SK-N-SH (cell line): ENCODE data around the gene SPTB. TPM values are rescaled to one million over a fixed set of nuclear protein-coding genes. Genes with fewer than 3 reads are reported as not detected.

Source experiments
- CTCF ChIA-PET: fragments of 300-600, 350-600 bp; formaldehyde crosslinking; extraction: SDS; loops from one replicate; lab custom pipeline; 2021; lab: Yijun Ruan, JAX
- POLR2A ChIA-PET: fragments of 350-600 bp; sonication (Branson Sonifier 250); formaldehyde crosslinking; extraction: SDS; loops from one replicate; lab custom pipeline; 2020; ENCODE audit warnings: antibody characterized with exemption, inconsistent platforms; lab: Yijun Ruan, JAX
- DNase-seq: peaks from one replicate; pipeline ENCODE4 v3.0.0; 2012
- H2AFZ ChIP-seq: fragments of 200-600 bp; sonication (generic); 2 replicates; pipeline ENCODE4 v1.8.1; 2016; ENCODE audit warnings: antibody characterized with exemption, mild to moderate bottlenecking, low read depth
- H3F3A ChIP-seq: fragments of 200-600 bp; sonication (generic); replicated peaks from 2 replicates; pipeline ENCODE3; 2016; ENCODE audit warnings: antibody characterized with exemption, mild to moderate bottlenecking; ENCODE audit not compliant: insufficient read depth
- H3K27ac ChIP-seq, 2 experiments: fragments of 200-500 bp in 1 of 2; fragments of 200-600 bp in 1 of 2; sonication (Bioruptor generic) in 1 of 2; sonication (generic), shearing (Covaris generic) in 1 of 2; 2 replicates each; pipeline versions ENCODE4 v1.5.1 to v1.6.1; 2014 to 2016; ENCODE audit warnings: low read depth in 2 of 2, inconsistent platforms in 1 of 2, low read length in 1 of 2, mild to moderate bottlenecking in 1 of 2, mixed read lengths in 1 of 2
- H3K27me3 ChIP-seq: fragments of 200-600 bp; sonication (generic), shearing (Covaris generic); 2 replicates; pipeline ENCODE4 v1.6.1; 2016; ENCODE audit warnings: mixed run types; ENCODE audit not compliant: insufficient read depth
- H3K36me3 ChIP-seq, 2 experiments: fragments of 200-500 bp in 1 of 2; fragments of 200-600 bp in 1 of 2; sonication (Bioruptor generic) in 1 of 2; sonication (generic) in 1 of 2; replicated peaks in 1 of 2; 2 replicates each; pipeline versions ENCODE3 to v1.5.1; 2014 to 2016; ENCODE audit warnings: low read length in 1 of 2, mild to moderate bottlenecking in 1 of 2; ENCODE audit not compliant: insufficient read depth in 2 of 2, control insufficient read depth in 1 of 2
- H3K4me1 ChIP-seq, 2 experiments: fragments of 200-500 bp in 1 of 2; fragments of 200-600 bp in 1 of 2; sonication (Bioruptor generic) in 1 of 2; sonication (generic), shearing (Covaris generic) in 1 of 2; 2 replicates each; pipeline versions ENCODE4 v1.5.1 to v1.6.1; 2014 to 2016; ENCODE audit warnings: low read depth in 1 of 2, low read length in 1 of 2, mixed run types in 1 of 2; ENCODE audit not compliant: insufficient read depth in 2 of 2, control insufficient read depth in 1 of 2
- H3K4me2 ChIP-seq: fragments of 200-600 bp; sonication (generic), shearing (Covaris generic); 2 replicates; pipeline ENCODE4 v1.6.1; 2017; ENCODE audit warnings: mixed run types
- H3K4me3 ChIP-seq, 2 experiments: fragments of 200-500 bp in 1 of 2; fragments of 200-600 bp in 1 of 2; sonication (Bioruptor generic) in 1 of 2; sonication (generic), shearing (Covaris generic) in 1 of 2; 2 replicates each; pipeline versions ENCODE4 v1.5.1 to v1.8.1; 2014 to 2016; ENCODE audit warnings: low read depth in 2 of 2, inconsistent platforms in 1 of 2, low read length in 1 of 2, mild to moderate bottlenecking in 1 of 2, mixed read lengths in 1 of 2, moderate library complexity in 1 of 2
- H3K79me2 ChIP-seq: fragments of 200-600 bp; sonication (generic); 2 replicates; pipeline ENCODE4 v1.8.1; 2017; ENCODE audit warnings: mild to moderate bottlenecking; ENCODE audit not compliant: insufficient read depth
- H3K9ac ChIP-seq: fragments of 200-600 bp; sonication (generic); 2 replicates; pipeline ENCODE4 v1.6.1; 2017; ENCODE audit warnings: mixed run types
- H3K9me2 ChIP-seq: fragments of 200-600 bp; sonication (generic); 2 replicates; pipeline ENCODE4 v1.6.1; 2017; ENCODE audit warnings: mixed run types
- H3K9me3 ChIP-seq: fragments of 200-600 bp; sonication (generic); 2 replicates; pipeline ENCODE4 v1.6.1; 2017; ENCODE audit warnings: mixed run types, mild to moderate bottlenecking, moderate library complexity
- H4K20me1 ChIP-seq: fragments of 200-600 bp; sonication (generic); 2 replicates; pipeline ENCODE4 v1.6.1; 2017; ENCODE audit warnings: mild to moderate bottlenecking, mixed run types; ENCODE audit not compliant: insufficient read depth
- FOSL2 ChIP-seq: IDR thresholded peaks from 2 replicates; pipeline ENCODE4 v1.4.0; 2012; ENCODE audit warnings: low read depth, mild to moderate bottlenecking, moderate library complexity, borderline replicate concordance
- JUND ChIP-seq: IDR thresholded peaks from 2 replicates; pipeline ENCODE4 v1.4.0; 2012
- MXI1 ChIP-seq: IDR thresholded peaks from 2 replicates; pipeline ENCODE4 v1.6.1; 2012; ENCODE audit warnings: mild to moderate bottlenecking, low read depth, low read length, improper control_type of control experiment
- NRF1 ChIP-seq: IDR thresholded peaks from 2 replicates; pipeline ENCODE4 v1.6.1; 2012; ENCODE audit warnings: low read depth, mild to moderate bottlenecking, low read length
- RCOR1 ChIP-seq: fragments of 150-350 bp; IDR thresholded peaks from 2 replicates; pipeline ENCODE4 v1.6.1; 2017; ENCODE audit warnings: antibody characterized with exemption, low read length
- REST ChIP-seq: IDR thresholded peaks from 2 replicates; pipeline ENCODE4 v1.6.1; 2012; ENCODE audit warnings: mild to moderate bottlenecking, low read depth, low read length, moderate library complexity
- SIN3A ChIP-seq: IDR thresholded peaks from 2 replicates; pipeline ENCODE4 v1.6.1; 2012; ENCODE audit warnings: low read depth, mild to moderate bottlenecking, low read length, moderate library complexity, borderline replicate concordance
- SMC3 ChIP-seq: IDR thresholded peaks from 2 replicates; pipeline ENCODE4 v1.6.1; 2012; ENCODE audit warnings: low read depth, low read length, improper control_type of control experiment
- USF1 ChIP-seq: IDR thresholded peaks from 2 replicates; pipeline ENCODE4 v1.4.0; 2012; ENCODE audit warnings: low read depth, borderline replicate concordance
- USF2 ChIP-seq: fragments of 150-350 bp; IDR thresholded peaks from 2 replicates; pipeline ENCODE4 v1.6.1; 2017; ENCODE audit warnings: antibody characterized with exemption, low read length, low read depth, borderline replicate concordance
- ZBTB33 ChIP-seq: IDR thresholded peaks from 2 replicates; pipeline ENCODE4 v1.4.0; 2012; ENCODE audit warnings: low read depth, borderline replicate concordance
- WGBS: methylation state at CpG from one replicate; pipeline ENCODE4 v1.1.6; 2017; ENCODE audit warnings: low lambda C conversion rate; 5-methylcytosine and 5-hydroxymethylcytosine counted together
- polyA plus RNA-seq, 3 experiments: library from polyadenylated mRNA; depleted of rRNA; stranded (reverse); fragments of >200 nt; gene quantifications; 2 replicates each; pipeline ENCODE4 v1.2.3, GENCODE V29; 2012

The SPTB gene
- polyA plus RNA-seq, 1 of the 3 experiments (the other 2 are of a cell fraction) = 0.15 TPM

- DNase-seq = no peak
- Histone ChIP-seq H3K9me3 (no peaks in the 10 kb centered on the region), H3K27me3 (no peaks in the 10 kb centered on the region), H3K79me2 (no peaks in the 10 kb centered on the region), H4K20me1 (no peaks in the 10 kb centered on the region), H3K36me3 (no peaks in the 10 kb centered on the region), H3K4me1 (no peaks in the 10 kb centered on the region), H2AFZ (no peak overlapping the region), H3K9ac (no peak overlapping the region), H3K27ac (no peak overlapping the region), H3F3A (no peaks in the 10 kb centered on the region), H3K9me2 (no peaks in the 10 kb centered on the region), H3K4me3 (no peak overlapping the region), H3K4me2 (no peak overlapping the region)
- ChIA-PET POLR2A (no interaction called here), CTCF (interaction anchor here (1.0 to 1.3 kb wide), 2 partner anchors 20 to 30 kb away, joined by 3 to 4 read pairs; no protein-coding TSS in a partner anchor)
- WGBS = 42% methylated on average over 2 of the region's 2 CpGs
- no peak for TF ChIP-seq FOSL2
- no peak for TF ChIP-seq NRF1
- no peak for TF ChIP-seq USF2
- no peak for TF ChIP-seq MXI1
- TF ChIP-seq SMC3 = no peak
- no peak for TF ChIP-seq RCOR1
- TF ChIP-seq USF1 = no peak
- TF ChIP-seq ZBTB33 = no peak
- no peak for TF ChIP-seq REST
Measured at GRCh38 chr14:64871344-64871743, 8.4 kb downstream of the SPTB start.

- Histone ChIP-seq H2AFZ (no peak overlapping the region), H3K79me2 (no peaks in the 10 kb centered on the region), H3K4me3 (no peak overlapping the region), H3K36me3 (no peaks in the 10 kb centered on the region), H3K9me2 (no peaks in the 10 kb centered on the region), H3K9ac (no peak overlapping the region), H3K27ac (no peak overlapping the region), H3K4me2 (no peak overlapping the region), H4K20me1 (no peaks in the 10 kb centered on the region), H3K4me1 (no peaks in the 10 kb centered on the region), H3K27me3 (no peaks in the 10 kb centered on the region), H3F3A (no peaks in the 10 kb centered on the region), H3K9me3 (no peaks in the 10 kb centered on the region)
- POLR2A ChIA-PET = no interaction called here
- WGBS = 89% methylated on average over 2 of the region's 2 CpGs
- no peak for DNase-seq
- CTCF ChIA-PET = interaction anchor here (0.6 to 1.4 kb wide), 2 partner anchors 9 to 16 kb away, joined by 3 to 4 read pairs; no protein-coding TSS in a partner anchor
- no peak for TF ChIP-seq JUND
- TF ChIP-seq REST = no peak
- TF ChIP-seq SIN3A = no peak
- TF ChIP-seq ZBTB33 = no peak
- no peak for TF ChIP-seq USF2
Measured at GRCh38 chr14:64870160-64870559, 9.5 kb downstream of the SPTB start.
